ENCODE data around the gene HP. TPM values are rescaled to one million over a fixed set of nuclear protein-coding genes. Genes with fewer than 3 reads are reported as not detected.

The HP gene
- total RNA-seq, 1 experiment from 2014 or later = 18.1 TPM

DNA sequence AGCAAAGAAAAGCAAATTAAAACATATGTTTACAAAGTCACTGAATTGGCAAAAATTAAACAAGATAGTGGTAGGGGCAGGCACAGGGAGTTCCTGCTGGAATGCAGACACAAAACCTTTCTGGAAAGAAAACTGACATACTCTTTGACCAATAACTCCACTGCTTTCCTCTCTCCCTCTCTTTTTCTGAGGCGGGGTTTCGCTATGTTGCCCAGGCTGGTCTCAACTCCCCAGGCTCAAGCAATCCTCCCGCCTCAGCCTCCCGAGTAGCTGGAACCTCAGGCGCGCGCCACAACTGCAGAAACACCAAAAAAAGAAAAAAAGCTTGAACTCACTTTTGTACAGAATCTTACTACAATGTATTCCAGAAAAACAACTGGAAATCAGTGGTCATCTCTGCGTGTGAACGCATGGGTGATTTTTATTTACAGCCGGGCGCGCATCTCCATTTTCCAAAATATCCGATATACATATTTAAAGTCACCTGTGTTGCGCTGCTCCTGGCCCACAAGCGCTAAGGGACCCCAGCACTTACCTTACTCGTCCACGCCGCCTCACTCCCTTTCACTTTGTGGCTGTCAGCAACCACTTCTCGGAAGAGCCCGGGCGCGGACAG is 38.6 kb downstream of the HP start:
- ChIA-PET CTCF (interaction anchor here (0.7 to 1.4 kb wide), 2 partner anchors 26 to 131 kb away, joined by 3 to 7 read pairs; no protein-coding TSS in a partner anchor), POLR2A (interaction anchor here (0.8 to 1.5 kb wide), 3 partner anchors 11 to 61 kb away, joined by 3 to 4 read pairs (median 4); no protein-coding TSS in a partner anchor)

DNA sequence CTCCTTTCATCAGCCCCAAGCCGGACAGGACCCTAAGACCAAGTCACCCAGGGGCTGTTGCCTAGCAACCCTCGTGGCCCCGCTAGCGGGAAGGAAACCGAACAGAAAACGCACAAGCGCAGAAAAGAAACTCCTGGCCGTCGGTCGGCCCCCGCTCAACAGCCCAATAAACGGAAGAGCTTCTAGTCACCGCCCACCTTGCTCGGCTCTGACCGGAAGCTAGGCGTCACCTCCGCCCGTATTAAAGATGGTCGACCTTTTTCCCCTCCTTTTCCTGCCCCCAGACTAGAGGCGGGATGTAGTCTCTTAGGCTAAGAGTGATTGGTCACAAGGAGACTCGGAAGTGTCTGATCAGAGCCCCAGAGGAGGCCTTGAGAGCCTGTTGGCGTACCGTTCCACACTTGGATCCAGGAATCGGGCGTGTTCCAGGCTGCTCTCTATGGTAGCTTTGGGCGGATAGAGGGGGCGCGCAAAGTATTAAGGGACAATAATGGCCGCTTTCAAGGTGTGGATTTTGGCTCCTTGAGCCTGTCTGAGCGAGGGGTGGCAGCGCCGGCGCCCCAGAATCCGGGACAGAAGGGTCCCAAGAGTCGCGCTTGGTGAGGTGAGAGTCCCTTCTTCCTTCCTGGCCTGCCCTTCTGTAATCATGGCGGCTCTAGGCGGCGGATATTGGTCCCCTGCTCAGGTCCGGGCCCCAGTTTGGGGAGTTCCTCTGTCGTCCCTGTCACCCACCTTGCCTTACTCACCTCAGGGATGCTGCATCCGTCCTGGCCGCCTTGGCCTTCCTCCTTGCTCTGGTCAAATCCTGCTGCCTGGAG is 39.4 kb downstream of the HP start, which contains the start of the genes DHX38 and TXNL4B:
Gene DHX38 (plus strand): TSS at position 400 of the 818 bp plus-strand sequence. CDS start 2,311 bp downstream, outside the sequence.
Gene TXNL4B (minus strand): TSS at position 173 of the 818 bp plus-strand sequence. CDS start 2,871 bp downstream, outside the sequence.
- Histone ChIP-seq H3K9me2 (ENCODE audit: insufficient read depth) (no peaks in the 10 kb centered on the region), H2AFZ (ENCODE audit: low read depth, low read length, poor library complexity, severe bottlenecking) (peak within 1 kb of the TSS; percentile 37), H4K20me1 (ENCODE audit: insufficient read depth) (no peaks in the 10 kb centered on the region), H3K79me2 (ENCODE audit: insufficient read depth, low read length) (peaks cover 72% of the 10 kb centered on the region), H3K4me1 (ENCODE audit: control insufficient read depth in 1 of 2, insufficient read depth in 2 of 2, low read length in 2 of 2) (peaks cover 6 to 15% of the 10 kb centered on the region in 2 experiments; a peak in 3 of 4 replicates), H3K9ac (ENCODE audit: low read length) (peak within 1 kb of the TSS; percentile 90), H3K9me3 (ENCODE audit: control insufficient read depth in 1 of 2, insufficient read depth in 1 of 2, low read depth in 1 of 2, low read length in 2 of 2) (no peaks in the 10 kb centered on the region), H3K27ac (ENCODE audit: low read depth, low read length) (peak within 1 kb of the TSS; percentile 65), H3K36me3 (ENCODE audit: control insufficient read depth in 1 of 2, insufficient read depth in 2 of 2, low read length in 2 of 2) (peaks cover 28 to 36% of the 10 kb centered on the region in 2 experiments; a peak in 3 of 4 replicates), H3K4me2 (ENCODE audit: low read length) (peak within 1 kb of the TSS; percentile 91), H3K4me3 (replicated peaks in 1 of 2; ENCODE audit: low read depth in 1 of 2, low read length in 2 of 2) (peak within 1 kb of the TSS; percentile 73 to 99), H3K27me3 (ENCODE audit: insufficient read depth, low read length) (no peaks in the 10 kb centered on the region)
- BruUV-seq (replicated peaks) = no TSS peak
- POLR2A ChIA-PET = interaction anchor here (0.8 to 1.5 kb wide), 3 partner anchors 11 to 62 kb away, joined by 3 to 4 read pairs (median 4); no protein-coding TSS in a partner anchor
- DNase-seq (ENCODE audit: low read depth, low spot score) = peak; percentile 99
- intact Hi-C loops (cut with micrococcal nuclease) = loop anchor here (1.0 to 10.0 kb wide), 3 partner anchors 85 to 529 kb away; partner anchors contain the start of genes DHODH and ZNF821
- CTCF ChIA-PET = interaction anchor here (0.7 to 1.4 kb wide), 2 partner anchors 27 to 132 kb away, joined by 3 to 7 read pairs; no protein-coding TSS in a partner anchor
- RAD21 ChIA-PET (ENCODE audit: low non-redundant PET in 1 of 2, low total read pairs in 2 of 2, uncharacterized antibody in 2 of 2, unreplicated experiment in 2 of 2) = no interaction called here
- peak; percentile 97 for ATAC-seq
- TF ChIP-seq FOSL1 (IDR thresholded peaks at IDR 0.05; ENCODE audit: low read depth) (no peak), SRF (IDR thresholded peaks at IDR 0.05; ENCODE audit: low read depth) (no peak), YY1 (IDR thresholded peaks at IDR 0.05; ENCODE audit: extremely low read depth, insufficient replicate concordance, low read depth, low read length) (peak; percentile 99), ELF1 (IDR thresholded peaks at IDR 0.05; ENCODE audit: borderline replicate concordance, low read depth) (peak; percentile 89), TCF7L2 (IDR thresholded peaks at IDR 0.05; ENCODE audit: borderline replicate concordance, extremely low read depth, insufficient read depth, insufficient read length) (peak; percentile 77), EZH2phosphoT487 (IDR thresholded peaks at IDR 0.05; ENCODE audit: borderline replicate concordance) (no peak), POLR2A (IDR thresholded peaks at IDR 0.05; ENCODE audit: borderline replicate concordance, extremely low read depth, insufficient read depth, insufficient read length) (peak; percentile 68), EGR1 (IDR thresholded peaks at IDR 0.05; ENCODE audit: low read depth) (peak; percentile 90), JUND (IDR thresholded peaks at IDR 0.05) (no peak), ZFX (IDR thresholded peaks at IDR 0.05) (peak; percentile 83), SIN3A (IDR thresholded peaks at IDR 0.05; ENCODE audit: low read depth) (peak; percentile 73; the same call in 1 of the 2 replicates)
- TF ChIP-seq, protein P1, sequence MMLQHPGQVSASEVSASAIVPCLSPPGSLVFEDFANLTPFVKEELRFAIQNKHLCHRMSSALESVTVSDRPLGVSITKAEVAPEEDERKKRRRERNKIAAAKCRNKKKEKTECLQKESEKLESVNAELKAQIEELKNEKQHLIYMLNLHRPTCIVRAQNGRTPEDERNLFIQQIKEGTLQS (IDR thresholded peaks at IDR 0.05) = no peak
- TF ChIP-seq, protein P2, sequence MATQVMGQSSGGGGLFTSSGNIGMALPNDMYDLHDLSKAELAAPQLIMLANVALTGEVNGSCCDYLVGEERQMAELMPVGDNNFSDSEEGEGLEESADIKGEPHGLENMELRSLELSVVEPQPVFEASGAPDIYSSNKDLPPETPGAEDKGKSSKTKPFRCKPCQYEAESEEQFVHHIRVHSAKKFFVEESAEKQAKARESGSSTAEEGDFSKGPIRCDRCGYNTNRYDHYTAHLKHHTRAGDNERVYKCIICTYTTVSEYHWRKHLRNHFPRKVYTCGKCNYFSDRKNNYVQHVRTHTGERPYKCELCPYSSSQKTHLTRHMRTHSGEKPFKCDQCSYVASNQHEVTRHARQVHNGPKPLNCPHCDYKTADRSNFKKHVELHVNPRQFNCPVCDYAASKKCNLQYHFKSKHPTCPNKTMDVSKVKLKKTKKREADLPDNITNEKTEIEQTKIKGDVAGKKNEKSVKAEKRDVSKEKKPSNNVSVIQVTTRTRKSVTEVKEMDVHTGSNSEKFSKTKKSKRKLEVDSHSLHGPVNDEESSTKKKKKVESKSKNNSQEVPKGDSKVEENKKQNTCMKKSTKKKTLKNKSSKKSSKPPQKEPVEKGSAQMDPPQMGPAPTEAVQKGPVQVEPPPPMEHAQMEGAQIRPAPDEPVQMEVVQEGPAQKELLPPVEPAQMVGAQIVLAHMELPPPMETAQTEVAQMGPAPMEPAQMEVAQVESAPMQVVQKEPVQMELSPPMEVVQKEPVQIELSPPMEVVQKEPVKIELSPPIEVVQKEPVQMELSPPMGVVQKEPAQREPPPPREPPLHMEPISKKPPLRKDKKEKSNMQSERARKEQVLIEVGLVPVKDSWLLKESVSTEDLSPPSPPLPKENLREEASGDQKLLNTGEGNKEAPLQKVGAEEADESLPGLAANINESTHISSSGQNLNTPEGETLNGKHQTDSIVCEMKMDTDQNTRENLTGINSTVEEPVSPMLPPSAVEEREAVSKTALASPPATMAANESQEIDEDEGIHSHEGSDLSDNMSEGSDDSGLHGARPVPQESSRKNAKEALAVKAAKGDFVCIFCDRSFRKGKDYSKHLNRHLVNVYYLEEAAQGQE (IDR thresholded peaks at IDR 0.05; ENCODE audit: low read depth) = no peak

More for the DNA sequence above, 38.6 kb downstream of the HP start:
- no peak for TF ChIP-seq ZNF274 (IDR thresholded peaks at IDR 0.05; ENCODE audit: low read depth, low read length)
- TF ChIP-seq YY1 (IDR thresholded peaks at IDR 0.05; ENCODE audit: extremely low read depth, insufficient replicate concordance, low read depth, low read length) = no peak
- no peak for TF ChIP-seq FOSL1 (IDR thresholded peaks at IDR 0.05; ENCODE audit: low read depth)
- TF ChIP-seq JUND (IDR thresholded peaks at IDR 0.05) = no peak
- H2AFZ ChIP-seq (ENCODE audit: low read depth, low read length, poor library complexity, severe bottlenecking) = peak overlapping the region; percentile 12
- peaks cover 72% of the 10 kb centered on the region for H3K79me2 ChIP-seq (ENCODE audit: insufficient read depth, low read length)
- peak overlapping the region; percentile 91 for H3K4me2 ChIP-seq (ENCODE audit: low read length)
- peak overlapping the region; percentile 73 to 99 for H3K4me3 ChIP-seq (replicated peaks in 1 of 2; ENCODE audit: low read depth in 1 of 2, low read length in 2 of 2)
- peak overlapping the region; percentile 56 for H3K27ac ChIP-seq (ENCODE audit: low read depth, low read length)
- DNase-seq (ENCODE audit: low read depth, low spot score) (no peak), ATAC-seq (peak; percentile 38)
- intact Hi-C loops (cut with micrococcal nuclease) = loop anchor here (1.0 to 10.0 kb wide), 3 partner anchors 85 to 528 kb away; partner anchors contain the start of genes DHODH and ZNF821
- H3K27me3 ChIP-seq (ENCODE audit: insufficient read depth, low read length) = no peaks in the 10 kb centered on the region
- H3K36me3 ChIP-seq (ENCODE audit: control insufficient read depth in 1 of 2, insufficient read depth in 2 of 2, low read length in 2 of 2) = peaks cover 32 to 35% of the 10 kb centered on the region in 2 experiments; a peak in 3 of 4 replicates
- no peaks in the 10 kb centered on the region for H3K9me2 ChIP-seq (ENCODE audit: insufficient read depth)
- no peaks in the 10 kb centered on the region for H3K9me3 ChIP-seq (ENCODE audit: control insufficient read depth in 1 of 2, insufficient read depth in 1 of 2, low read depth in 1 of 2, low read length in 2 of 2)
- TSS peak; percentile 51 for BruUV-seq (replicated peaks)
- H3K9ac ChIP-seq (ENCODE audit: low read length) = peak overlapping the region; percentile 90
- H3K4me1 ChIP-seq (ENCODE audit: control insufficient read depth in 1 of 2, insufficient read depth in 2 of 2, low read length in 2 of 2) = peaks cover 6 to 15% of the 10 kb centered on the region in 2 experiments; a peak in 3 of 4 replicates
- H4K20me1 ChIP-seq (ENCODE audit: insufficient read depth) = no peaks in the 10 kb centered on the region
- RAD21 ChIA-PET (ENCODE audit: low non-redundant PET in 1 of 2, low total read pairs in 2 of 2, uncharacterized antibody in 2 of 2, unreplicated experiment in 2 of 2) = no interaction called here
